Measurements from ENCODE around the gene EPN1. TPM values are rescaled to one million over a fixed set of nuclear protein-coding genes. Genes with fewer than 3 reads are reported as not detected.

The EPN1 gene
- total and polyA plus RNA-seq, 9 of the 15 experiments (the other 6 are each of a cell fraction or from before 2014, with no cell fraction given), result 0.08 to 138 (median 12.7) TPM

DNA sequence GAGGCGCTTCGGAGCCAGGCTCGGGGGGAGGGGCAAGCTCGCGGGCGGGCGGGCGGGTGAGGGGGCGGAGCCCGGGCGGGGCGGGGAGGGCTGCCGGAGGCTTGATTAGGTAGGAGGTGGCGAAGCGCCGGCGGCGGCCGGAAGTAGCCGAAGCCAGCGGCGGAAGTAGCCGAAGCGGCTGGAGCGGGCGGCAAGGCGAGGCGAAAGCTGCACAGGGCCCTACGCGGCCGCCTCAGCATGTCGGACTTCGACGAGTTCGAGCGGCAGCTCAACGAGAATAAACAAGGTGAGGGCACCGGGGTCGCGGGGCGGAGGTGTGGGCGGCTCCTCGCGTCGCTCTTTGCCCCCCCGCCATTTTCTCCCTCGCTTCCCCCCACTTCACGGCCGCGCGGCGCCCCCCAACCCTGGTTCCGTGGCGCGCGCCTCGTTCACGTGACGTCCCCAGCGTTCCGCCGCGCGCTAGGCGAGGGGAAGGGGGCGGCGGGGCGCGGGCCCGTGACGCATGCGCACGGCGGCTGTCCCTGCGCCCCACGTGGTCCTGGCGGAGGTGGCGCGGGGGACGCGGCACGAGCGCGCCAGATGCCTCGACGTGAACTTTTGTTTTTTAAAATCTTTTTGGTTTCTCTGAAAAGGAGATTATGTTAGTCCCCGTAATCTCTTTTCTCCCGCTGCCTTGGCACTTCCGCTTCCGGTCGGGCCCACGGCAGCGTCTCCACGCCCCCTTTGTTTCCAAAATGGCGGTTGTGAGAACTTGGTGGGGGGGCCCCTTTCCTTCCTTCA is 20.0 kb upstream of the EPN1 start, which contains the start of gene U2AF2:
TSS of gene U2AF2 (plus strand) at position 168 of the 780 bp plus-strand sequence. CDS start at position 238, 70 bp downstream.
- peaks cover 67% of the 10 kb centered on the region for H3K36me3 ChIP-seq (ENCODE audit: control insufficient read depth, insufficient read depth, low read length)
- WGBS (ENCODE audit: insufficient coverage, low coverage, missing lambda C conversion rate), result under 1% methylated on average over 71 of the region's 95 CpGs
- no peaks in the 10 kb centered on the region for H3K27me3 ChIP-seq (ENCODE audit: control insufficient read depth in 2 of 2, insufficient read depth in 2 of 2, low read length in 2 of 2)
- peak within 1 kb of the TSS; percentile 97 for H2AFZ ChIP-seq (ENCODE audit: low read depth, low read length)
- FAIRE-seq, result peak; percentile 71
- peaks cover 6% of the 10 kb centered on the region for H3K9me1 ChIP-seq (ENCODE audit: control insufficient read depth, insufficient read depth, low read length)
- intact Hi-C loops (cut with micrococcal nuclease), result no loop called here
- H3K4me1 ChIP-seq (replicated peaks in 1 of 2; ENCODE audit: control insufficient read depth in 2 of 2, insufficient read depth in 2 of 2, low read length in 2 of 2), result peaks cover 20 to 58% of the 10 kb centered on the region in 2 experiments; a peak in 4 of 5 replicates
- ChIA-PET POLR2A (interaction anchor here (0.6 to 1.6 kb wide), 23 partner anchors 9 to 514 kb away, joined by 3 to 11 read pairs (median 3); partner anchors contain the start of genes FIZ1, NAT14, UBE2S and ZNF581), CTCF (ENCODE audit: low intra/inter-chr PET ratio) (interaction anchor here (1.9 to 2.8 kb wide), 2 partner anchors 14 to 23 kb away, joined by 5 to 27 read pairs; partner anchors contain the start of gene ZNF580)
- peak within 1 kb of the TSS; percentile 99 for H3K9ac ChIP-seq (ENCODE audit: insufficient read depth in 1 of 2, low read depth in 2 of 2, low read length in 2 of 2)
- ATAC-seq, result peak; percentile 77
- in situ Hi-C loops (cut with MboI), result no loop called here
- H3K27ac ChIP-seq (ENCODE audit: extremely low read depth, low read depth, low read length), result peak within 1 kb of the TSS; percentile 100
- no TSS peak for BruUV-seq (replicated peaks)
- peak; percentile 87 to 96 (median 92) for DNase-seq (ENCODE audit: extremely low read depth in 1 of 4, low spot score in 3 of 4)
- H4K20me1 ChIP-seq (replicated peaks; ENCODE audit: control insufficient read depth, insufficient read depth, low read length), result peaks cover 40% of the 10 kb centered on the region
- H3K4me3 ChIP-seq, result peak within 1 kb of the TSS; percentile 70
- H3K79me2 ChIP-seq (ENCODE audit: control insufficient read depth, insufficient read depth, low read length), result peaks cover 54% of the 10 kb centered on the region
- H3K4me2 ChIP-seq (ENCODE audit: insufficient read depth, low read length), result peak within 1 kb of the TSS; percentile 99
- no peaks in the 10 kb centered on the region for H3K9me3 ChIP-seq (replicated peaks; ENCODE audit: control insufficient read depth, insufficient read depth, low read depth, low read length)
- peak; percentile 14 for TF ChIP-seq LCOR (CRISPR knock-in tag; IDR thresholded peaks at IDR 0.05)
- TF ChIP-seq, protein P1, sequence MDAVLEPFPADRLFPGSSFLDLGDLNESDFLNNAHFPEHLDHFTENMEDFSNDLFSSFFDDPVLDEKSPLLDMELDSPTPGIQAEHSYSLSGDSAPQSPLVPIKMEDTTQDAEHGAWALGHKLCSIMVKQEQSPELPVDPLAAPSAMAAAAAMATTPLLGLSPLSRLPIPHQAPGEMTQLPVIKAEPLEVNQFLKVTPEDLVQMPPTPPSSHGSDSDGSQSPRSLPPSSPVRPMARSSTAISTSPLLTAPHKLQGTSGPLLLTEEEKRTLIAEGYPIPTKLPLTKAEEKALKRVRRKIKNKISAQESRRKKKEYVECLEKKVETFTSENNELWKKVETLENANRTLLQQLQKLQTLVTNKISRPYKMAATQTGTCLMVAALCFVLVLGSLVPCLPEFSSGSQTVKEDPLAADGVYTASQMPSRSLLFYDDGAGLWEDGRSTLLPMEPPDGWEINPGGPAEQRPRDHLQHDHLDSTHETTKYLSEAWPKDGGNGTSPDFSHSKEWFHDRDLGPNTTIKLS (IDR thresholded peaks at IDR 0.05; ENCODE audit: borderline replicate concordance, low read depth), result peak; percentile 79
- TF ChIP-seq MXI1 (IDR thresholded peaks at IDR 0.05; ENCODE audit: low read depth, low read length), result peak; percentile 70
- peak; percentile 92 for TF ChIP-seq RBFOX2 (IDR thresholded peaks at IDR 0.05; ENCODE audit: low read depth, low read length)
- TF ChIP-seq SAP30 (IDR thresholded peaks at IDR 0.05; ENCODE audit: borderline replicate concordance, insufficient read depth, low read depth, low read length, poor library complexity, severe bottlenecking), result peak; percentile 88
- TF ChIP-seq CTBP1 (IDR thresholded peaks at IDR 0.05; ENCODE audit: borderline replicate concordance), result peak; percentile 74
- TF ChIP-seq, protein P2, sequence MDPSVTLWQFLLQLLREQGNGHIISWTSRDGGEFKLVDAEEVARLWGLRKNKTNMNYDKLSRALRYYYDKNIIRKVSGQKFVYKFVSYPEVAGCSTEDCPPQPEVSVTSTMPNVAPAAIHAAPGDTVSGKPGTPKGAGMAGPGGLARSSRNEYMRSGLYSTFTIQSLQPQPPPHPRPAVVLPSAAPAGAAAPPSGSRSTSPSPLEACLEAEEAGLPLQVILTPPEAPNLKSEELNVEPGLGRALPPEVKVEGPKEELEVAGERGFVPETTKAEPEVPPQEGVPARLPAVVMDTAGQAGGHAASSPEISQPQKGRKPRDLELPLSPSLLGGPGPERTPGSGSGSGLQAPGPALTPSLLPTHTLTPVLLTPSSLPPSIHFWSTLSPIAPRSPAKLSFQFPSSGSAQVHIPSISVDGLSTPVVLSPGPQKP (CRISPR knock-in tag; IDR thresholded peaks at IDR 0.05), result peak; percentile 82; the same call in 1 of the 2 replicates
- TF ChIP-seq, protein P3, sequence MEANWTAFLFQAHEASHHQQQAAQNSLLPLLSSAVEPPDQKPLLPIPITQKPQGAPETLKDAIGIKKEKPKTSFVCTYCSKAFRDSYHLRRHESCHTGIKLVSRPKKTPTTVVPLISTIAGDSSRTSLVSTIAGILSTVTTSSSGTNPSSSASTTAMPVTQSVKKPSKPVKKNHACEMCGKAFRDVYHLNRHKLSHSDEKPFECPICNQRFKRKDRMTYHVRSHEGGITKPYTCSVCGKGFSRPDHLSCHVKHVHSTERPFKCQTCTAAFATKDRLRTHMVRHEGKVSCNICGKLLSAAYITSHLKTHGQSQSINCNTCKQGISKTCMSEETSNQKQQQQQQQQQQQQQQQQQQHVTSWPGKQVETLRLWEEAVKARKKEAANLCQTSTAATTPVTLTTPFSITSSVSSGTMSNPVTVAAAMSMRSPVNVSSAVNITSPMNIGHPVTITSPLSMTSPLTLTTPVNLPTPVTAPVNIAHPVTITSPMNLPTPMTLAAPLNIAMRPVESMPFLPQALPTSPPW (CRISPR knock-in tag; IDR thresholded peaks at IDR 0.05), result peak; percentile 86
- no peak for TF ChIP-seq TAF15 (IDR thresholded peaks at IDR 0.05; ENCODE audit: low read depth, low read length)
- peak; percentile 46 to 92 for TF ChIP-seq MAZ (CRISPR knock-in tag; conservative IDR thresholded peaks at IDR 0.05 in 1 of 2, IDR thresholded peaks at IDR 0.05 in 1 of 2)
- no peak for TF ChIP-seq NBN (IDR thresholded peaks at IDR 0.05; ENCODE audit: low read depth)
- TF ChIP-seq HDAC1 (IDR thresholded peaks at IDR 0.05), result peak in 1 of 2 experiments; percentile 90; a peak in 2 of 4 replicates
- TF ChIP-seq, protein P4, sequence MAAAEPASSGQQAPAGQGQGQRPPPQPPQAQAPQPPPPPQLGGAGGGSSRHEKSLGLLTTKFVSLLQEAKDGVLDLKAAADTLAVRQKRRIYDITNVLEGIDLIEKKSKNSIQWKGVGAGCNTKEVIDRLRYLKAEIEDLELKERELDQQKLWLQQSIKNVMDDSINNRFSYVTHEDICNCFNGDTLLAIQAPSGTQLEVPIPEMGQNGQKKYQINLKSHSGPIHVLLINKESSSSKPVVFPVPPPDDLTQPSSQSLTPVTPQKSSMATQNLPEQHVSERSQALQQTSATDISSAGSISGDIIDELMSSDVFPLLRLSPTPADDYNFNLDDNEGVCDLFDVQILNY (CRISPR knock-in tag; IDR thresholded peaks at IDR 0.05), result peak; percentile 88
- 0 out of 2 replicates have a peak, but pooled peaks have one; percentile 14 for TF ChIP-seq ZNF324 (CRISPR knock-in tag; IDR thresholded peaks at IDR 0.05)
